ENCODE data around the gene CLIC4. TPM values are rescaled to one million over a fixed set of nuclear protein-coding genes. Genes with fewer than 3 reads are reported as not detected.
A peak's percentile ranks its signal among the peaks of the same experiment; 100 is the strongest.

The CLIC4 gene
- total RNA-seq, 1 experiment from 2014 or later = 230 TPM

DNA sequence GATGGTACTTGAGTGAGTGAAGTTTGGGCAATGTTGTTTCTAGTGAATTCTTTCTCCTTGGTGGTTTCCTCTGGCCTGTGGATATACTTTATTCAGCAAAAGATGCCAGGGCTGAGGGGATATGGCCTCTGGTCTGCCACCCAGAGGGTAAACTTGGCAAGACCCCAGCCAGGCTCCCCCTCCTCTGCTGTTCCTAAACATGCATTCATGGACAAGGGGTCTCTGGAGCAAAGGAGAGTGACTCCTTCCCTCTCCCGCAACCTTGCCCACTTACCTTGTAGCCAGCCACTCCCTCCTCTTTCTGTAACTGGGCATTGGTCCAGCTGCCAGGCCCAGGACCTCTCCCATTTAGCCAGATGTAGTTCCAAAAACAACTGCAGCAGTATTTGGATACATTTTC, 141.0 kb downstream of the CLIC4 start:
- H3K27me3 ChIP-seq (ENCODE audit: insufficient read depth, low read length) = no peaks in the 10 kb centered on the region
- DNase-seq = no peak

More for the DNA sequence above, 141.0 kb downstream of the CLIC4 start:
- Histone ChIP-seq H2BK12ac (ENCODE audit: insufficient read length, low read depth, low read length) (no peak overlapping the region), H2BK5ac (ENCODE audit: insufficient read length, low read length) (no peak overlapping the region), H3K56ac (ENCODE audit: insufficient read length, low read depth, low read length) (no peak overlapping the region), H3K4ac (ENCODE audit: low read depth, low read length) (no peak overlapping the region), H4K91ac (ENCODE audit: insufficient read length, low read depth, low read length) (no peak overlapping the region), H3K79me1 (ENCODE audit: insufficient read depth, low read depth, low read length, poor library complexity, severe bottlenecking) (no peaks in the 10 kb centered on the region), H2AK5ac (ENCODE audit: insufficient read length, low read length) (no peak overlapping the region), H3K79me2 (ENCODE audit: insufficient read depth, low read length) (no peaks in the 10 kb centered on the region), H3K4me2 (ENCODE audit: insufficient read depth, insufficient read length, low read length) (no peak overlapping the region), H3K9me3 (ENCODE audit: control insufficient read depth, low read depth, low read length) (no peaks in the 10 kb centered on the region), H2BK15ac (ENCODE audit: low read depth, low read length) (no peak overlapping the region), H3K27ac (ENCODE audit: insufficient read length, low read depth, low read length) (no peak overlapping the region), H3K18ac (ENCODE audit: insufficient read length, low read depth, low read length) (no peak overlapping the region), H3T11ph (ENCODE audit: low read length) (no peak overlapping the region), H4K20me1 (ENCODE audit: control insufficient read depth, insufficient read depth, insufficient read length) (no peaks in the 10 kb centered on the region), H2BK20ac (ENCODE audit: low read depth, low read length, poor library complexity, severe bottlenecking) (no peak overlapping the region), H3K23ac (ENCODE audit: insufficient read length, low read depth, low read length) (no peak overlapping the region), H2AFZ (ENCODE audit: low read length) (no peak overlapping the region), H2BK120ac (ENCODE audit: low read depth, low read length, poor library complexity, severe bottlenecking) (no peak overlapping the region), H3K23me2 (ENCODE audit: insufficient read length, low read depth, low read length, poor library complexity, severe bottlenecking) (no peaks in the 10 kb centered on the region), H3K4me1 (ENCODE audit: insufficient read depth, low read length) (no peaks in the 10 kb centered on the region), H4K8ac (replicated peaks; ENCODE audit: insufficient read length, low read depth, low read length) (no peak overlapping the region), H3K9ac (ENCODE audit: extremely low read depth, insufficient read length, low read length) (no peak overlapping the region), H3K14ac (ENCODE audit: insufficient read depth, low read length) (no peak overlapping the region), H4K5ac (ENCODE audit: insufficient read length, low read depth, low read length) (no peak overlapping the region)
- WGBS (ENCODE audit: extremely low coverage, insufficient read length, low lambda C conversion rate) = no CpG with 5 or more reads among the region's 1 CpG
- Mint-ChIP-seq H3K4me1 (no peaks in the 10 kb centered on the region), H3K4me3 (no peak overlapping the region), H3K27me3 (ENCODE audit: low read depth) (peaks cover 18% of the 10 kb centered on the region), H3K9me3 (peaks cover 7 to 15% of the 10 kb centered on the region in 2 experiments), H3K36me3 (ENCODE audit: insufficient read depth in 1 of 3, low read depth in 3 of 3) (peaks cover 0 to 5% (median 0%) of the 10 kb centered on the region in 3 experiments; a peak in 2 of 7 replicates), H3K27ac (peak overlapping the region in 1 of 3 experiments; percentile 79; a peak in 2 of 7 replicates)
- TF ChIP-seq, protein P1, sequence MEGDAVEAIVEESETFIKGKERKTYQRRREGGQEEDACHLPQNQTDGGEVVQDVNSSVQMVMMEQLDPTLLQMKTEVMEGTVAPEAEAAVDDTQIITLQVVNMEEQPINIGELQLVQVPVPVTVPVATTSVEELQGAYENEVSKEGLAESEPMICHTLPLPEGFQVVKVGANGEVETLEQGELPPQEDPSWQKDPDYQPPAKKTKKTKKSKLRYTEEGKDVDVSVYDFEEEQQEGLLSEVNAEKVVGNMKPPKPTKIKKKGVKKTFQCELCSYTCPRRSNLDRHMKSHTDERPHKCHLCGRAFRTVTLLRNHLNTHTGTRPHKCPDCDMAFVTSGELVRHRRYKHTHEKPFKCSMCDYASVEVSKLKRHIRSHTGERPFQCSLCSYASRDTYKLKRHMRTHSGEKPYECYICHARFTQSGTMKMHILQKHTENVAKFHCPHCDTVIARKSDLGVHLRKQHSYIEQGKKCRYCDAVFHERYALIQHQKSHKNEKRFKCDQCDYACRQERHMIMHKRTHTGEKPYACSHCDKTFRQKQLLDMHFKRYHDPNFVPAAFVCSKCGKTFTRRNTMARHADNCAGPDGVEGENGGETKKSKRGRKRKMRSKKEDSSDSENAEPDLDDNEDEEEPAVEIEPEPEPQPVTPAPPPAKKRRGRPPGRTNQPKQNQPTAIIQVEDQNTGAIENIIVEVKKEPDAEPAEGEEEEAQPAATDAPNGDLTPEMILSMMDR (conservative IDR thresholded peaks at IDR 0.05) = 0 out of 3 replicates have a peak, but pooled peaks have one; percentile 27

Data from H9 (cell line).